Raji (cell line): Measurements from ENCODE around the gene ELMO1.

Experiments
- POLR2A ChIP-seq: IDR thresholded peaks from 2 replicates; pipeline ENCODE4 v1.6.1; 2011; ENCODE audit warnings: low read depth, low read length, control low read depth; ENCODE audit not compliant: insufficient read depth

ELMO1 gene

DNA sequence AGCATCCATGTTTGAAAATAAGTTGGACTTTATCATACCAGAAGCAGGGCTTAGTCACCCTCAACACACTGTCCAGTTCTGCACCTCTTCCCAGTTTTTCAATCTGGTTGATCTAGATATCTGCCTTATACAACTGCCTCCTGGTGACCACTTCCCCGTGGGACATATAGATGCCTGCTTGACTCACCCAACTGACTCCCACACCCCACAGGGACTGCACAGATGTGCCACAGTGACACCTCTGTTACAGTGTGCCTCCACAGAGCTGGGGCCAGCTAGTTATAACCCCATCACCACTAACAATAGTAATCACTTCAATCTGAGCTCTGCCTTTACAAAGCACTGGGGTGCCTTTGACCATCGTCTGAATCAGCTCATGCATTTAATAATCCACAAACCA, 641.8 kb downstream of the ELMO1 start:
- no peak for TF ChIP-seq POLR2A
